Glutamatergic neuron (in vitro differentiated cells): ENCODE results near the gene FMO1. TPM values are rescaled to one million over a fixed set of nuclear protein-coding genes. Genes with fewer than 3 reads are reported as not detected.

Experiments used
- DNase-seq: peaks from one replicate; pipeline ENCODE4 v3.0.0; 2022
- H3K27ac Mint-ChIP-seq: one replicate; pipeline ENCODE4 v1.8.0; 2020; ENCODE audit warnings: mild to moderate bottlenecking, mixed read lengths, inconsistent platforms; ENCODE audit not compliant: unreplicated experiment
- H3K27me3 Mint-ChIP-seq: one replicate; pipeline ENCODE4 v1.8.0; 2020; ENCODE audit warnings: mild to moderate bottlenecking, moderate library complexity, mixed read lengths, inconsistent platforms; ENCODE audit not compliant: unreplicated experiment
- H3K36me3 Mint-ChIP-seq: one replicate; pipeline ENCODE4 v1.8.0; 2020; ENCODE audit warnings: mild to moderate bottlenecking, mixed read lengths, inconsistent platforms; ENCODE audit not compliant: unreplicated experiment
- H3K4me1 Mint-ChIP-seq: one replicate; pipeline ENCODE4 v1.8.0; 2020; ENCODE audit warnings: mild to moderate bottlenecking, low read depth, mixed read lengths, inconsistent platforms; ENCODE audit not compliant: unreplicated experiment
- H3K4me3 Mint-ChIP-seq: one replicate; pipeline ENCODE4 v1.8.0; 2020; ENCODE audit warnings: mild to moderate bottlenecking, mixed read lengths, inconsistent platforms; ENCODE audit not compliant: unreplicated experiment
- H3K9me3 Mint-ChIP-seq: one replicate; pipeline ENCODE4 v1.8.0; 2020; ENCODE audit warnings: mild to moderate bottlenecking, moderate library complexity, mixed read lengths, inconsistent platforms; ENCODE audit not compliant: unreplicated experiment
- total RNA-seq: library from RNA; stranded (reverse); fragmentation: NEBNext Ultra II Directional; extraction: Animal tissue kit (Norgen Biotek cat#: 25700); gene quantifications from one replicate; pipeline ENCODE4 v1.2.1, GENCODE V29; 2021; ENCODE audit not compliant: unreplicated experiment
- TF ChIP-seq, protein P1 (sequence below): fragments of 200-600 bp; sonication (generic); IDR thresholded peaks from one replicate; pipeline ENCODE4 v1.5.0; 2021; ENCODE audit not compliant: partially characterized antibody, unreplicated experiment

FMO1 gene
- total RNA-seq, 1 donor from 2014 or later: not detected

DNA sequence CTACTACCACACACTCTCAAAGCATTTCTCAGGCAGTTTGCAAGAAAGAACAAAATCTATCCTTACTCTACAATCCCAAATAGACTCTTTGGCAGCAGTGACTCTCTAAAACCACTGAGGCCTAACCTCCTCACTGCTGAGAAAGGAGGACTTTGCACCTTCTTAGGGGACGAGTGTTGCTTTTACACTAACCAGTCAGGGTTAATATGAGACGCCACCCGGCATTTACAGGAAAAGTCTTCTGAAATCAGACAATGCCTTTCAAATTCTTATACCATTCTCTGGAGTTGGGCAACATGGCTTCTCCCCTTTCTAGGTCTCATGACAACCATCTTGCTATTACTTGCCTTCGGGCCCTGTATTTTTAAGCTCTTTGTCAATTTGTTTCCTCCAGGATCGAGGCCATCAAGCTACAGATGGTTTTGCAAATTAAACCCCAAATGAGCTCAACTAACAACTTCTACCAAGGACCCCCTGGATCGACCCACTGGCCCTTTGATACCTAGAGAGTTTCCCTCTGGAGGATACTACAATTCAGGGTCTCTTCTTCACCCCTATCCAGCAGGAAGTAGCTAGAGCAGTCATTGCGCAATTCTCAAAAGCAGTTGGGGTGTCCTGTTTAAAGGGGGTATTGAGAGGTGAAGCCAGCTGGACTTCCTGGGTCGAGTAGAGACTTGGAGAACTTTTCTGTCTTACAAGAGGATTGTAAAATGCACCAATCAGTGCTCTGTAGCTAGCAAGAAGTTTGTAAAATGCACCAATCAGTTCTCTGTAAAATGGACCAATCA, 63.7 kb downstream of the FMO1 start:
- Mint-ChIP-seq H3K27ac (no peak overlapping the region), H3K9me3 (no peaks in the 10 kb centered on the region), H3K27me3 (peaks cover 2% of the 10 kb centered on the region), H3K36me3 (no peaks in the 10 kb centered on the region), H3K4me3 (no peak overlapping the region), H3K4me1 (no peaks in the 10 kb centered on the region)
- no peak for DNase-seq
- TF ChIP-seq, protein P1, sequence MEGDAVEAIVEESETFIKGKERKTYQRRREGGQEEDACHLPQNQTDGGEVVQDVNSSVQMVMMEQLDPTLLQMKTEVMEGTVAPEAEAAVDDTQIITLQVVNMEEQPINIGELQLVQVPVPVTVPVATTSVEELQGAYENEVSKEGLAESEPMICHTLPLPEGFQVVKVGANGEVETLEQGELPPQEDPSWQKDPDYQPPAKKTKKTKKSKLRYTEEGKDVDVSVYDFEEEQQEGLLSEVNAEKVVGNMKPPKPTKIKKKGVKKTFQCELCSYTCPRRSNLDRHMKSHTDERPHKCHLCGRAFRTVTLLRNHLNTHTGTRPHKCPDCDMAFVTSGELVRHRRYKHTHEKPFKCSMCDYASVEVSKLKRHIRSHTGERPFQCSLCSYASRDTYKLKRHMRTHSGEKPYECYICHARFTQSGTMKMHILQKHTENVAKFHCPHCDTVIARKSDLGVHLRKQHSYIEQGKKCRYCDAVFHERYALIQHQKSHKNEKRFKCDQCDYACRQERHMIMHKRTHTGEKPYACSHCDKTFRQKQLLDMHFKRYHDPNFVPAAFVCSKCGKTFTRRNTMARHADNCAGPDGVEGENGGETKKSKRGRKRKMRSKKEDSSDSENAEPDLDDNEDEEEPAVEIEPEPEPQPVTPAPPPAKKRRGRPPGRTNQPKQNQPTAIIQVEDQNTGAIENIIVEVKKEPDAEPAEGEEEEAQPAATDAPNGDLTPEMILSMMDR: no peak

DNA sequence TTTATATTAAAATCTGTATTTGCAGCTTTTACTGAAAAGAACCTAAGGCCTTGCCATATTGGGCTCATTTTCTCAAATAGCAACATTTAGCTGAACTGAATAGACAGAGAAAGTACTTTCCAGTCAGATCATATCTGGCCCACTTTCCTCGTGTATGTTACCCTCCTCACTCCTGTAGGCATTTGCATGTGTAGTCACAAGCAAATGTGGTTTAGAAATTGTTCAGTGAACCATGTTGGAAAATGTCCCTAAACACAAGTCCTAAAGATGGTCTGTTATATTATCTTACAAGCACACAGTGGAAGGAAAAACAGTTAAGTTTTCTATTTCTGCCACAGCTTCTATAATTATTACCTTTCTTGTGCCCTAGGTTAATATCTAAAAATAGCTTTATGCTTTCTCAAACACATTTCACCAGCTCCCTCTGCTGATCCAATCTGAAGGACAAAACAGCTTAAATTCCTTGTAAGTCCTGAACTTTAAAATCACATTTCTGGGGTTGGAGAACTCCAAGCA, 65.1 kb downstream of the FMO1 start:
- TF ChIP-seq, protein P1: no peak
- Mint-ChIP-seq H3K27ac (no peak overlapping the region), H3K36me3 (no peaks in the 10 kb centered on the region), H3K4me1 (no peaks in the 10 kb centered on the region), H3K9me3 (no peaks in the 10 kb centered on the region), H3K4me3 (no peak overlapping the region), H3K27me3 (peaks cover 2% of the 10 kb centered on the region)
- no peak for DNase-seq

DNA sequence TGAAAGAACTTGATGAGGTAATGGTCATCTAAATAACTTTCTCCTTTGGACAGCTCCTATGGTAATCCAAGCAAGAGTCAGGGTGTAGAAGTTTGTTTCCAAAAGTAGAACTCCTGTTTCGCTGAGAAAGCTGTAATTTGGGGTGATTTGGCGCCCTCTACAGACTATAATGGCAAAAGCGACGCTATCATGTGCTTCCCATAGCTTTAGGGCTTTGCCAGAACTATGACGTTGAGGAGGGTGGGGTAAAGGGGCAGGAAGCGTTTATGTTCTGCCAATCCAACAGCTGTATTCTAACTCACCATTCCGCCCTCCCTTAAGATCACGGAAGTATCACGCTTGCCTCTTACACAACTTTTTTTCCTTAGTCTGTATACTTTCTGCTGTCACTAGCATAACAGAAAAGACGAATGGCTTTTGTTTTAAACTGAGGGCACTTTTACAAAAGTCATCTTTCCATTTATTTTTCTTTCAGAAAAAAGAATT, 65.6 kb downstream of the FMO1 start, which contains the start of gene FMO4:
Gene FMO4, plus strand, starts transcription at position 349 of the 486 bp plus-strand sequence. CDS start 5,643 bp downstream, outside the sequence.
- TF ChIP-seq, protein P1: peak; percentile 69
- no peaks in the 10 kb centered on the region for H3K36me3 Mint-ChIP-seq
- no peaks in the 10 kb centered on the region for H3K4me1 Mint-ChIP-seq
- peak within 1 kb of the TSS; percentile 74 for H3K4me3 Mint-ChIP-seq
- DNase-seq: peak; percentile 35
- H3K27ac Mint-ChIP-seq: no peak within 1 kb of the TSS
- no peaks in the 10 kb centered on the region for H3K9me3 Mint-ChIP-seq
- peaks cover 2% of the 10 kb centered on the region for H3K27me3 Mint-ChIP-seq

DNA sequence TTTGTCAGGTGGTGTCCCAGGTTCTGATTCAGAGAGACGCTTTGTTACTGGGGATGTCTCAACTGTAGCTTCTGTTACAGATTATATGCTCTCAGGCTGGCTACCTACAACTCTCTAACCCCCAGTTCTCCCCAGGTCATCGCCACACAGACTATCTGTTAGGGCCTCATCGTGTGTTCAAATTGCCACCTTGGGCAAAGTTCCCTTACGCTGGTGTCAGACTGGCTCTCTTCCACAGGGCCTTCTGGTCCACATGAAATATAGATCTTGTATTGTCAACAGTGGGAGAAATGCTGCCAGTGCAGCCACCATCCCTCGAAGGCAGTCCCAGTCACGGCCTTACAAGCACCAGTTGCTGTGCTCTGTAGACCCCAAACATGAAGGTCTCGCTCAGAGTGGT, 81.0 kb downstream of the FMO1 start:
- Mint-ChIP-seq H3K36me3 (no peaks in the 10 kb centered on the region), H3K9me3 (no peaks in the 10 kb centered on the region), H3K27me3 (no peaks in the 10 kb centered on the region), H3K4me3 (no peak overlapping the region), H3K27ac (no peak overlapping the region), H3K4me1 (no peaks in the 10 kb centered on the region)
- DNase-seq: no peak
- TF ChIP-seq, protein P1: no peak
